GM12892 (cell line): ENCODE results near the gene CTSS.

ENCODE experiments used
- POLR2A ChIP-seq: IDR thresholded peaks from 2 replicates; pipeline ENCODE4 v1.6.1; 2011; ENCODE audit warnings: low read depth, low read length, control low read depth
- POLR2AphosphoS5 ChIP-seq: IDR thresholded peaks from 2 replicates; pipeline ENCODE4 v1.6.1; 2011; ENCODE audit warnings: low read depth, low read length, control low read depth
- TAF1 ChIP-seq: IDR thresholded peaks from 2 replicates; pipeline ENCODE4 v1.6.1; 2011; ENCODE audit warnings: low read depth, mild to moderate bottlenecking, control low read depth, low read length, borderline replicate concordance

GRCh38 chr1:150796374-150796773, 30.8 kb upstream of the CTSS start:
- TF ChIP-seq POLR2AphosphoS5 (no peak), POLR2A (no peak), TAF1 (no peak)
